GM21390 (cell line): ENCODE results near the gene IQSEC1.

Experiments used
- ATAC-seq: cut with Tn5 transposase; IDR thresholded peaks from one replicate; pipeline ENCODE4 v1.9.1; 2021; ENCODE audit not compliant: unreplicated experiment

IQSEC1 gene

GRCh38 chr3:12941495-12942023 is 131.7 kb downstream of the IQSEC1 start:
- no peak for ATAC-seq

GRCh38 chr3:12940854-12941253 is 132.4 kb downstream of the IQSEC1 start:
- ATAC-seq, result no peak

GRCh38 chr3:12939137-12939536 is 134.1 kb downstream of the IQSEC1 start:
- no peak for ATAC-seq

- no peak for ATAC-seq
These were observed 134.9 kb downstream of the IQSEC1 start for GRCh38 chr3:12938258-12938711.

GRCh38 chr3:12935861-12936830 is 137.1 kb downstream of the IQSEC1 start:
- ATAC-seq, result no peak

- no peak for ATAC-seq
These were observed 138.0 kb downstream of the IQSEC1 start for GRCh38 chr3:12935023-12935860.

GRCh38 chr3:12934431-12934830 is 138.8 kb downstream of the IQSEC1 start:
- no peak for ATAC-seq

GRCh38 chr3:12933901-12934300 is 139.3 kb downstream of the IQSEC1 start:
- ATAC-seq, result no peak

GRCh38 chr3:12932754-12933153 is 140.5 kb downstream of the IQSEC1 start:
- ATAC-seq, result no peak

GRCh38 chr3:12932347-12932746 is 140.9 kb downstream of the IQSEC1 start:
- ATAC-seq, result no peak

GRCh38 chr3:12931273-12931905 is 141.8 kb downstream of the IQSEC1 start:
- no peak for ATAC-seq

- ATAC-seq, result no peak
These were observed 143.4 kb downstream of the IQSEC1 start for GRCh38 chr3:12929801-12930200.

- ATAC-seq, result no peak
These were observed 146.6 kb downstream of the IQSEC1 start for GRCh38 chr3:12926660-12927059.

GRCh38 chr3:12925648-12926047 is 147.6 kb downstream of the IQSEC1 start:
- ATAC-seq, result no peak

GRCh38 chr3:12924437-12924836 is 148.8 kb downstream of the IQSEC1 start:
- no peak for ATAC-seq

- no peak for ATAC-seq
These were observed 150.3 kb downstream of the IQSEC1 start for GRCh38 chr3:12922881-12923431.

- ATAC-seq, result no peak
These were observed 150.9 kb downstream of the IQSEC1 start for GRCh38 chr3:12922306-12922705.

- no peak for ATAC-seq
These were observed 151.5 kb downstream of the IQSEC1 start for GRCh38 chr3:12921736-12922135.

GRCh38 chr3:12920967-12921366 is 152.3 kb downstream of the IQSEC1 start:
- ATAC-seq, result no peak

GRCh38 chr3:12919205-12919604 is 154.0 kb downstream of the IQSEC1 start:
- ATAC-seq, result no peak

- no peak for ATAC-seq
These were observed 155.0 kb downstream of the IQSEC1 start for GRCh38 chr3:12918231-12918630.
